ENCODE measurements around the gene GGA1.

Gene GGA1

DNA sequence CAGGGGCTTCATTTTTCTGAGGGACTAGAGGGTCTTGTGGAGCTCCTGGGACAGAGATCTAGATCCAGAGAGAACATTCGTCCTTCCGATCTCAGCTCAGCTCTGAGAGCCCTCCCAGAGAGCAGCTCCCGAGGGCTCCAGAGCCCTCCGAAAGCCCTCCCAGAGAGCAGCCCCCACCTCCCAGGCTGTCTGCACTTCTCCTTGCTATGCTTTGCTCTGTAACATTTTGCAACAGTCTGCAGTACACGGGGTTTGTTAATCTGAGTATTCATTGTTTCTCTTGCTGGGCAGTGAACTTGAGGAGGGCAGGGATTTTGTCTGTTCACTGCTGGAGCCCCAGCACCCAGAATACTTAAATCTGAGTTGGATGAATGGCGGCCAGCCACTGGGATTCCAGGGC, 2.6 kb downstream of the GGA1 start:
- no peaks in the 10 kb centered on the region for H3K4me1 ChIP-seq (ENCODE audit: control insufficient read depth, insufficient read depth, low read length)
- H3K9me3 ChIP-seq (ENCODE audit: control insufficient read depth, insufficient read depth, low read length) = no peaks in the 10 kb centered on the region
- no peak overlapping the region for H3K27ac ChIP-seq (ENCODE audit: low read depth, low read length)
- H3K4me3 ChIP-seq (ENCODE audit: low read depth, low read length) = no peak overlapping the region
- no peaks in the 10 kb centered on the region for H3K27me3 ChIP-seq (ENCODE audit: control insufficient read depth, insufficient read depth, low read length)
- H3K9ac ChIP-seq (ENCODE audit: low read depth, low read length) = no peak overlapping the region
- H3K36me3 ChIP-seq (ENCODE audit: control insufficient read depth, insufficient read depth, low read length) = peaks cover 6% of the 10 kb centered on the region; the same call in 1 of the 2 replicates

DNA sequence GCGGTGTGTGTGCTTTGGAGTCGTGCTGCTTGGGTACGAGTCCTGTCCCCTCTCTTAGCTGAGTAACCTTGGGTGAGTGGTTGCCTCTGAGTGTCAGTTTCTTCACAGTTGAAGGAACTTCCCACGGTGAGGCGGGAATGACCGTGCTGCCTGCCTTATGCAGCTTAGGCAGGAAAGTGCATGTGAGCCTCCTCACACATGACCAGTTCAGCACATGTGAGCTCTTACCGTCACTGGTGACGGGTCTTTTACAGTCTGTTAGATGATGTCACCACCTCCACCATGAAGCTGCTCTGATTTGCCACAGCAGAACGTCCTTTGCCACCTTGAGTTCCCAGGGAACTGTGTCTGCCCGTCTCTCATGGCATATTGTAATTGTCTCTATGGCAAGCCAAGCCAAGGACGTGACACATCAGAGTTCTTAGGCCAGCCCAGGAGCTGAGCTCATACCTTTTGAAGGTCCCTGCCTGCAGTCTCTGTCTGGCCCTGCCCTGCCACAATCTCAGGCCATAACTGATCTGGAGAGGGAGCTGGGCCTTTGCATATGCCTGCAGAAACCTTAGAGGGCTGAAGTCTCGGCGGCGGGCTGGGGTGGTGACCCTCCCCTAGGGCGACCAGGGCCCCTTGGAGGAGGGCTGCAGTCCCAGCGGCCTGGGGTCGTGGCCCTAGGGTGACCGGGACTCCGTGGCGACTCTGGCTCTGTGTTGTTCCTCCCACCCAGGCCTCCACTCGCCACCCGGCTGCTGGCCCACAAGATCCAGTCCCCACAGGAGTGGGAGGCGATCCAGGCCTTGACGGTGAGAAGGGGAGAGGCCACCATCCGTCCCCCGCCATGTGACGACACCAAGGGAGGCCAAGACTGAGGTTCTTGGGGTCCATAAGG, 7.8 kb downstream of the GGA1 start:
- no peaks in the 10 kb centered on the region for H3K27me3 ChIP-seq (ENCODE audit: control insufficient read depth, insufficient read depth, low read length)
- H3K9me3 ChIP-seq (ENCODE audit: control insufficient read depth, insufficient read depth, low read length) = no peaks in the 10 kb centered on the region
- no peak overlapping the region for H3K27ac ChIP-seq (ENCODE audit: low read depth, low read length)
- H3K36me3 ChIP-seq (ENCODE audit: control insufficient read depth, insufficient read depth, low read length) = peaks cover 49% of the 10 kb centered on the region
- no peaks in the 10 kb centered on the region for H3K4me1 ChIP-seq (ENCODE audit: control insufficient read depth, insufficient read depth, low read length)
- no peak overlapping the region for H3K9ac ChIP-seq (ENCODE audit: low read depth, low read length)
- no peak overlapping the region for H3K4me3 ChIP-seq (ENCODE audit: low read depth, low read length)

DNA sequence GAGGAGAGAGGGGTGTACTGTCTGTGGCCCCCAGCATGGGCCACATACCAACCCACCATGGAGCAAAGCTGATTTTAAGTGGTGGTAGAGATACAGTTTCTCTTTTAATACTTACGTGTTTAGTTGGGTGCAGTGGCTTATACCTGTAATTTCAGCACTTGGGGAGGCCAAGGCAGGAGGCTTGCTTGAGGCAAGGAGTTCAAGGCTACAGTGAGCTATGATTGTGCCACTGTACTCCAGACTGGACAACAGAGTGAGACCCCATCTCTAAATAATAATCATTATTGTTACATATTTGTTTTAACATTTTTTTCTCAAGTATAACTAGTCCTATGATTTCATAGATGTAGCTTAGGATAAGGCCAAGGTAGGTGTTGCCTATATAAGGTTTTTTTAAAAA, 8.8 kb downstream of the GGA1 start:
- Histone ChIP-seq H3K27me3 (ENCODE audit: control insufficient read depth, insufficient read depth, low read length) (no peaks in the 10 kb centered on the region), H3K9me3 (ENCODE audit: control insufficient read depth, insufficient read depth, low read length) (no peaks in the 10 kb centered on the region), H3K4me3 (ENCODE audit: low read depth, low read length) (no peak overlapping the region), H3K27ac (ENCODE audit: low read depth, low read length) (no peak overlapping the region), H3K4me1 (ENCODE audit: control insufficient read depth, insufficient read depth, low read length) (no peaks in the 10 kb centered on the region), H3K9ac (ENCODE audit: low read depth, low read length) (no peak overlapping the region), H3K36me3 (ENCODE audit: control insufficient read depth, insufficient read depth, low read length) (peaks cover 55% of the 10 kb centered on the region)

DNA sequence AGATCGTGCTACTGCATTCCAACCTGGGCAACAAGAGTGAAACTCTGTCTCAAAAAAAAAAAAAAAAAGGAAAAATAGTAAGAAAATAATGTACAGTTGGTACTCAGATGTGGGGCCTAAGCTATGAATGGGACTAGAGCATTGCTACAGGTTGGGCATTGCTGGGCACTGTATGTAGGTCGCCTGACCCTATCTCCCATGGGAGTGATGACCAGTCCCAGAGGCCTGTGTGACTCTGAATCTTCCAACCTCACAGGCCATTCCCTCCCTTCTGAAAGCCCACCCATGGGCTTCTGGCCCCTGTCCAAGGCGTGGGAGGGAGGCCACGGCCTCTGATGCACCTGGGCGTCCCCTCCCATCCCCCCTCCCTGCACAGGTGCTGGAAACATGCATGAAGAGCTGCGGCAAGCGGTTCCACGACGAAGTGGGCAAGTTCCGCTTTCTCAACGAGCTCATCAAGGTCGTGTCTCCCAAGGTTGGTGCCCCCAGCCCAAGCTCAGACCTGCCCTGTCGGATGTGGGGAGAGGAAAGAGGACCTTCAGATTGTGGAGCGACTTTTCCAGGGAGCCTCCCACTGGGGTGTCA, 9.5 kb downstream of the GGA1 start:
- Histone ChIP-seq H3K9ac (ENCODE audit: low read depth, low read length) (no peak overlapping the region), H3K36me3 (ENCODE audit: control insufficient read depth, insufficient read depth, low read length) (peaks cover 60% of the 10 kb centered on the region), H3K27me3 (ENCODE audit: control insufficient read depth, insufficient read depth, low read length) (no peaks in the 10 kb centered on the region), H3K27ac (ENCODE audit: low read depth, low read length) (no peak overlapping the region), H3K4me1 (ENCODE audit: control insufficient read depth, insufficient read depth, low read length) (no peaks in the 10 kb centered on the region), H3K9me3 (ENCODE audit: control insufficient read depth, insufficient read depth, low read length) (no peaks in the 10 kb centered on the region), H3K4me3 (ENCODE audit: low read depth, low read length) (no peak overlapping the region)

DNA sequence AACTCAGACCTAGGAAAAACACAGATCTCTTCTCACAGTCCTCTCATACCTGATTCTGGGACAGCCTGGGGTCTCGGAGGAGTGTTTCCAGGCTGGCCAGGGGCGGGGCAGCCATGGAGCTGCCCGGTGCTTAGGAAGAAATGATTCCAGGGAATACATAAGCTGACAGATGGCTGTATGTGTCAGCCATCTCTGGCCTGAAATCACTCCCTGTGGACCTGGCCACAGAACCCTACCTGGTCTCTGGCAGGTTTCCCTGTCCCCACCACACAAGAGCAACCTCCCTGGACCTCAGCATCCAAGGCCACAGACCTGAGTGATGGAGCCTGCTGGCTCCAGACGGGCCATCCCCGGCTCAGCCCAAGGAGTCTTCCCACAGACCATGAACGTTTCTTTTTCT, 10.0 kb downstream of the GGA1 start:
- Histone ChIP-seq H3K9me3 (ENCODE audit: control insufficient read depth, insufficient read depth, low read length) (no peaks in the 10 kb centered on the region), H3K27me3 (ENCODE audit: control insufficient read depth, insufficient read depth, low read length) (no peaks in the 10 kb centered on the region), H3K9ac (ENCODE audit: low read depth, low read length) (no peak overlapping the region), H3K36me3 (ENCODE audit: control insufficient read depth, insufficient read depth, low read length) (peaks cover 60% of the 10 kb centered on the region), H3K4me1 (ENCODE audit: control insufficient read depth, insufficient read depth, low read length) (peaks cover under 1% of the 10 kb centered on the region), H3K4me3 (ENCODE audit: low read depth, low read length) (no peak overlapping the region), H3K27ac (ENCODE audit: low read depth, low read length) (no peak overlapping the region)

DNA sequence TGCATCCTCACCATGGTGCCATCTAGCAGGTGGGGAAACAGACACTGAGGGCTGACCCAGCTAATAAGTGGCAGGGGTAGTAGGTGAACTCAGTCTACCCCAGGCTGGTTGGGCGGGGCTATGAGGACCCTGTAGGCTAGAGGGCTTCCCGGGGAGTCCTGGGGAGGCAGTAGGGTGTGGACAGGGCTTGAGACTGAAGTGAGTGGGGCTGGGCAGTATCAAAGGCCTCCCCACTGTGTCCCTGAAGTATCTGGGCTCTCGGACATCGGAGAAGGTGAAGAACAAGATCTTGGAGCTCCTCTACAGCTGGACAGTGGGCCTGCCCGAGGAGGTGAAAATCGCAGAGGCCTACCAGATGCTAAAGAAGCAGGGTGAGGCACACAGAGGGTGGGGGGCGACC, 11.4 kb downstream of the GGA1 start:
- H3K36me3 ChIP-seq (ENCODE audit: control insufficient read depth, insufficient read depth, low read length) = peaks cover 67% of the 10 kb centered on the region
- no peaks in the 10 kb centered on the region for H3K9me3 ChIP-seq (ENCODE audit: control insufficient read depth, insufficient read depth, low read length)
- no peak overlapping the region for H3K9ac ChIP-seq (ENCODE audit: low read depth, low read length)
- H3K4me1 ChIP-seq (ENCODE audit: control insufficient read depth, insufficient read depth, low read length) = peaks cover 4% of the 10 kb centered on the region
- H3K27ac ChIP-seq (ENCODE audit: low read depth, low read length) = no peak overlapping the region
- no peaks in the 10 kb centered on the region for H3K27me3 ChIP-seq (ENCODE audit: control insufficient read depth, insufficient read depth, low read length)
- H3K4me3 ChIP-seq (ENCODE audit: low read depth, low read length) = no peak overlapping the region

DNA sequence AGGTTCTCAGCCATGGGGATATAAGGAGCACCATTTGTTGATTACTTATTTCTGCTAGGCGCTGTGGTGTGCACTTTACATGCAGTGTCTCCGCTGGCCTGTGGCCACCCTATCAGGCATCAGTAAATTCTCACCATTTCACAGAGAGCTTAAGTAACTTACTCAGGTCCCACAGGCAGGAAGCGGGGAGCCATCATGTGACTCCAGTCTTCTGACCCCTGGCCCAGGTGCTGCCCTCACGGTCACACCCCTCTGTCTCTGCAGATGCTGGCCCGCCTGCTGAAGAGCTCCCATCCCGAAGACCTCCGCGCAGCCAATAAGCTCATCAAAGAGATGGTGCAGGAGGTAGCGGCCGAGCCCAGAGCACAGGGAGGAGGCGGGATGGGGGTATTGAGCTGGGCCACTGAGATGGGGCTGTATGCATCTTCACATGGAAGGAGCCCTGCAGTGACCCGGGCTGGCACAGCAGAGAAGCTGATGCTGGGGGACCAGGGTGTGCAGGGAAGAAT, 12.8 kb downstream of the GGA1 start:
- Histone ChIP-seq H3K4me3 (ENCODE audit: low read depth, low read length) (no peak overlapping the region), H3K9me3 (ENCODE audit: control insufficient read depth, insufficient read depth, low read length) (no peaks in the 10 kb centered on the region), H3K27ac (ENCODE audit: low read depth, low read length) (no peak overlapping the region), H3K9ac (ENCODE audit: low read depth, low read length) (no peak overlapping the region), H3K36me3 (ENCODE audit: control insufficient read depth, insufficient read depth, low read length) (peaks cover 73% of the 10 kb centered on the region), H3K4me1 (ENCODE audit: control insufficient read depth, insufficient read depth, low read length) (peaks cover 4% of the 10 kb centered on the region), H3K27me3 (ENCODE audit: control insufficient read depth, insufficient read depth, low read length) (no peaks in the 10 kb centered on the region)

DNA sequence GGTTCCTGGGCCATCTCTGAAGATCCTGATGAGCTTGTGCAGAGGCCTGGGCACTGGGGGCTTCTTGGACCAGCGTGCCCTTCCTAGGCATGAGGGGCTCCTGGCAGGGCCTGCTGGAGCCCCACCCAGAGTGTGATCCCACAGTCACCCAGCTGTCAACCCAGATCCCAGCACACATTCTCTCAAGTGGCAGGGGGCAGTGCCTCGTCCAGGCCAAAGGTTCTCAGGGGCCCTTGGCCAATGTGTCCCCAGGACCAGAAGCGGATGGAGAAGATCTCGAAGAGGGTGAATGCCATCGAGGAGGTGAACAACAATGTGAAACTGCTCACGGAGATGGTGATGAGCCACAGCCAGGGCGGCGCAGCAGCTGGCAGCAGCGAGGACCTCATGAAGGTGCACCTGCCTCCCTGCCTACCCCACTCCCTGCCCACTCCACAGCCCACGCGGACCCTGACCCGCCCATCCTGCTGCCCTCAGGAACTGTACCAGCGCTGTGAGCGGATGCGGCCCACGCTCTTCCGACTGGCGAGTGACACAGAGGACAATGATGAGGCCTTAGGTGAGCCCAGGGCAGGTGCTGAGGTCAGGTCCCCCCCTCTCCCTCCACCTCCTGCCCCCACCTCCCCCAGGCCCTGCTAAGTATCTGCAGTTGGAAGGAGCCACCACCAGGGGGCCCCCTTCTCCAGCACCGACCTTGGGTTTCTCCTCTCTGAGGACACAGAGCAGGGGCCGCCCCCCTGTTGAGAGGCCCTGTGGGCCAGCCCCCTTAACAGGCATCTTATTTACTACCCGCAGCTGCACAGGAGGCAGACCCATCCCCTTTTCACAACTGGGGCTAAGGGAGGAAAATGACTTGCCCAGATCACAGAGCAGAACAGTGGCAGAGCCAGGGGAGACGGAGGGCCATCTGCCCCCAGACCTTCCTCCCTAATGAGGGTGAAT, 14.7 kb downstream of the GGA1 start:
- H3K27ac ChIP-seq (ENCODE audit: low read depth, low read length) = no peak overlapping the region
- H3K27me3 ChIP-seq (ENCODE audit: control insufficient read depth, insufficient read depth, low read length) = no peaks in the 10 kb centered on the region
- peaks cover 59% of the 10 kb centered on the region for H3K36me3 ChIP-seq (ENCODE audit: control insufficient read depth, insufficient read depth, low read length)
- H3K9me3 ChIP-seq (ENCODE audit: control insufficient read depth, insufficient read depth, low read length) = no peaks in the 10 kb centered on the region
- no peak overlapping the region for H3K9ac ChIP-seq (ENCODE audit: low read depth, low read length)
- H3K4me1 ChIP-seq (ENCODE audit: control insufficient read depth, insufficient read depth, low read length) = peaks cover 4% of the 10 kb centered on the region
- no peak overlapping the region for H3K4me3 ChIP-seq (ENCODE audit: low read depth, low read length)

DNA sequence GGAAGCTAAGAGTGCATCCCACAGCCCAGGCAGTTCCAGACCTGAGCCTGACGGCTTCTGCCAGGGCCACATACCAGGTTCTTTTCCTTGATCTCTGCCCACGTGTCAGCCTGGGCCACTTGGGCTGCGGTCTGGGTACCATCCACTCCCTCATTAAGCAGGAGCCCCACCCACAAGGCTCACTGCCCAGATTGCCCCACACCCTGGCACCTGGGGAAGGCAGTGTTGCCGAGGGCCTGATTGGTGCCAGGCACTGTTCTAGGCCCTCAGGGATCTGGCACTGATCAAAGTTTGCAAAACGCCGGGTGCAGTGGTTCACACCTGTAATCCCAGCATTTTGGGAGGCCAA, 15.4 kb downstream of the GGA1 start:
- Histone ChIP-seq H3K9me3 (ENCODE audit: control insufficient read depth, insufficient read depth, low read length) (no peaks in the 10 kb centered on the region), H3K4me1 (ENCODE audit: control insufficient read depth, insufficient read depth, low read length) (peaks cover 4% of the 10 kb centered on the region), H3K27ac (ENCODE audit: low read depth, low read length) (no peak overlapping the region), H3K27me3 (ENCODE audit: control insufficient read depth, insufficient read depth, low read length) (no peaks in the 10 kb centered on the region), H3K9ac (ENCODE audit: low read depth, low read length) (no peak overlapping the region), H3K36me3 (ENCODE audit: control insufficient read depth, insufficient read depth, low read length) (peaks cover 57% of the 10 kb centered on the region), H3K4me3 (ENCODE audit: low read depth, low read length) (no peak overlapping the region)

DNA sequence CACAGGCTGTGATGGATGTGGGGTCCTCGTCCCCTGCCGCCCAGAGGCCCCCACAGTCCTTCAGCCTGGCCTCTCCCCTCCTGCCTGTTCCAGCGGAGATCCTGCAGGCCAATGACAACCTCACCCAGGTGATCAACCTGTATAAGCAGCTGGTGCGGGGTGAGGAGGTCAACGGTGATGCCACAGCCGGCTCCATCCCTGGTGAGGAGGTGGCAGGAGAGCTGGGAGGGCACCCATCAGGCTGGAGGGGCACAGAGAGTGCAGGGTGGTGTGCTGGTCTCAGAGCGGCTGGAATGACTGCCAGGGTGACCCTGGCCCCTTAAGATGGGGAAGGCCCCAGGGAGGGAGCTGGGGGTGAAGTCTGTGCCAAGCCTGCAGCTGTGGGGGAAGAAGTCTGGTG, 16.2 kb downstream of the GGA1 start:
- Histone ChIP-seq H3K9me3 (ENCODE audit: control insufficient read depth, insufficient read depth, low read length) (no peaks in the 10 kb centered on the region), H3K27ac (ENCODE audit: low read depth, low read length) (no peak overlapping the region), H3K4me3 (ENCODE audit: low read depth, low read length) (no peak overlapping the region), H3K9ac (ENCODE audit: low read depth, low read length) (no peak overlapping the region), H3K36me3 (ENCODE audit: control insufficient read depth, insufficient read depth, low read length) (peaks cover 58% of the 10 kb centered on the region), H3K4me1 (ENCODE audit: control insufficient read depth, insufficient read depth, low read length) (peaks cover 4% of the 10 kb centered on the region), H3K27me3 (ENCODE audit: control insufficient read depth, insufficient read depth, low read length) (no peaks in the 10 kb centered on the region)
